GM21619 (cell line): ENCODE measurements around the gene DHX29.
"Not testable (repeated sequence)": the region's sequence is repeated elsewhere in the genome, so short reads cannot be mapped to it uniquely, and the experiment has no call there.

Experiments used
- ATAC-seq: cut with Tn5 transposase; IDR thresholded peaks from one replicate; pipeline ENCODE4 v1.9.1; 2021; ENCODE audit not compliant: unreplicated experiment

DHX29 gene

DNA sequence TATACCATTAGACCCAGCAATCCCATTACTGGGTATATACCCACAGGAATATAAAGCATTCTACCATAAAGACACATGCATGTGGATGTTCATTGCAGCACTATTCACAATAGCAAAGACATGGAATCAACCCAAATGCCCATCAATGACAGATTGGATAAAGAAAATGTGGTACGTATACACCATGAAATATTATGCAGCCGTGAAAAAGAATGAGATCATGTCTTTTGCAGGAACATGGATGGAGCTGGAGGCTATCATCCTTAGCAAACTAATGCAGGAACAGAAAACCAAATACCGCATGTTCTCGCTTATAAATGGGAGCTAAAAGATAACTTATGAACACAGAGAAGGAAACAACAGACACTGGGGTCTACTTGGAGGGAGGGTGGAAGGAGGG is 10.7 kb upstream of the DHX29 start:
- not testable (repeated sequence) for ATAC-seq

DNA sequence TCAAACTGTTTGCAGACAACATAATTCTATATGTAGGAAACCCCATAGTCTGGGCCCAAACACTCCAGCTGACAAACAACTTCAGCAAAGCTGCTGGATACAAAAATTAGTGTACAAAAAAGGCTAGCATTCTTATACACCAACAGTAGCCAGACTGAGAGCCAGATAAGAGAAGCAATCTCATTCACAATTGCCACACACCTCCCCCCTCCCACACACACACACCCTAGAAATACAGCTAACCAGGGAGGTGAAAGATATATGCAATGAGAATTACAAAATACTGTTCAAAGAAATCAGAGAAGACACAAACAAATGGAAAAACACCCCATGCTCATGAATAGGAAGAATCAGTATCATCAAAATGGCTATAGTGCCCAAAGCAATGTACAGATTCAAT is 9.3 kb upstream of the DHX29 start:
- no peak for ATAC-seq

DNA sequence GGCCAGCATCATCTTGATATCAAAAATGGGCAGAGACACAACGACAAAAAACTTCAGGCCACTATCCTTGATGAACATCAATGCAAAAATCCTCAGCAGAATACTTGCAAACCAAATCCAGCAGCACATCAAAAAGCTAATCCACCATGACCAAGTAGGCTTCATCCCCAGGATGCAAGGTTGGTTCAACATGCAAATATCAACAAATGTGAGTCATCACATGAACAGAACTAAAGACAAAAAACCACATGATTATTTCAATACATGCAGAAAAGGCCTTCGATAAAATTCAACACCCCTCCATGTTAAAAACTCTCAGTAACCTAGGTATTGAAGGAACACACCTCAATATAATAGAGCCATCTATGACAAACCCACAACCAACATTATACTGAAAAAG is 8.8 kb upstream of the DHX29 start:
- ATAC-seq = no peak

DNA sequence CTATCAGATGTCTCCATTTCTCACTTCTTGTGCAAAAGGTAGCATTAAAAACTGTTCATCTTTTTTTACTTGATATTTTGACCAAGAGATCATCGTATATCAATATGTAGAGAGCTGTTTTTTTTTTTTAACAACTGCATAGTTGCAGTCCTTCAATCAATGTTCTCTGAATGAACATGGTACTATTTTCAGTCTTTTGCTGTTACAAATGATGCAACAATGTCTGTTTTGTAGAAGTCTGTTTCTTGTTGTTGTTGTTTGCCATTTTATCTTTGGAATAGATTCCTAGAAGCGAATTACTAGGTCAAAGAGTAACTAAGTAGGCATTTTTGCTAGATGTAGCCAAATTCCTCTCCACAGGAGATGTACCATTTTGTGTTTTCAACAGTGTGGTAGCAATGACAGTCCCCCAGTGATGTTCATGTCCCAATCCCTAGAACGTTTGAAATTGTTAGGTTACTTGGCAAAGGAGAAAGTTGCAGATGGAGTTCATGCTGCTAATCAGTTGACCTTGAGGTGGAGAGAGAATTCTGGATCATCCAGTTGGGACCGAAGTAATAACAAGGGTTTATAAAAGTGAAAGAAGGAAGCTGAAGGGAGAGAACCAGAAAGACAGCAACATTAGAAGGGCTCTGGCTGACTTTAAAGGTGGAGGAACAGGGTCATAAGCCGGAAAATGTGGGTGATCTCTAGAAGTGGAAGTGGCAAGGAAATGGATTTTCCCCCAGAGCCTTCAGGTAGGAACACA is 6.5 kb upstream of the DHX29 start:
- no peak for ATAC-seq

DNA sequence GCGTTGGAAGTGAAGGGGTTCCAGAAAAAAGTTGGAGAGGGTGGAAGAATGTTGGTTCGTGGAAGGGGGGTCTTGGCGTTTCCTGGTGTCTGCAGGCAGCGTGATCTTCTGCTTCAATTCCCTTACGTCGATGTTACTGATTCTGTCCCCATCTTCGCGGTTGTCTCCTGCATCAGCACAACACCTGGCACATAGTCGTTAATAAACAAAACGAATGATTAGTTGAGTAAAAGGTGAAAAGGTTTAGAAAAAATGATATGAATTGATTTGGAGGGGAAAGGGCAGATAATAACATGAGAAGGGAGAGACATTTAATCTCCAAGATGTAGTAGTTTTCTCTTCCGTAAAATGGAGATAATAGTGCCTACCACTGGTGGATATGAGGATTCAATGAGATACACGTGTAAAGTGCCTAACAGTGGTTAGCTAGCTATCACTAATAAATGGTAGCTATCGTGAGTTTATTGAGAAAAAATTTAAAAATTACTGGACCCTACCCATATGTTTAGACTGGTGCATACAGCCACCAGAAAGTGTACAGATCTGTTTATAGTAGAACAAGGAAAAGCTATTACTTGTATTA is 851 bp upstream of the DHX29 start:
- no peak for ATAC-seq

DNA sequence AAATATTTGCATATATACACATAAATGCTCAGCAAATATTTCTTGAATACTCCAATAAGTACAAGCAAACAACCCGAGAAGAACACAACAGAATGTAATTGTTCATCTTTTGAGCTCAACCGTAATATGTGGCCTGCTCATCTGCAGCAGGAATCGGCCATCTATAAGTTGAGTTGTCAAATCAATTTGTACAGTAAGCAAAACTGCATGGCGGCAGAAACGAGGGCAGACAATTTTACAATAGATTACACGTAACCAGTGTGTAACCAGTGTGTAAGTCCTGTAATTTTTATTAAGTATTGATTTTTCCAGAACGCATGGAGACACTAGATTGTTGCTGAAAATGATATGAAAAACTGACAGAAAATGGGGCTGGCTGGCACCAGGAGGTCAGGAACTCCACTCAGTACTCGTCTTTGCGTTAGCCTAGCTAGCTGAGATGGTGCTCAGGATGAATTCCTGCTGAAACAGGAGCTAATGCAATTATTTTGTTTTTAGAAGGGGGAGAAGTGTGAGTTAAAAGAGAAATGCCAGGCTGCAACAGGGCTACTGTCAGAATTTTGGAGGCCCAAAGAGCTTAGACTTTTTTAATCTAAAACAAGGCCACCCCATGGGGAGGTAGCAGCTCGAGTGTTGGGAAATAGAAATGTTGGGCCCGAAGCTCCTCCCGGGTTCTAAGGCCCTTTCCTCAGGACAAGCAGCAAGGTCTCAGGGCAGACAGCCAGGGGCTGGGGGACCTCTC is 682 bp downstream of the DHX29 start:
- no peak for ATAC-seq

DNA sequence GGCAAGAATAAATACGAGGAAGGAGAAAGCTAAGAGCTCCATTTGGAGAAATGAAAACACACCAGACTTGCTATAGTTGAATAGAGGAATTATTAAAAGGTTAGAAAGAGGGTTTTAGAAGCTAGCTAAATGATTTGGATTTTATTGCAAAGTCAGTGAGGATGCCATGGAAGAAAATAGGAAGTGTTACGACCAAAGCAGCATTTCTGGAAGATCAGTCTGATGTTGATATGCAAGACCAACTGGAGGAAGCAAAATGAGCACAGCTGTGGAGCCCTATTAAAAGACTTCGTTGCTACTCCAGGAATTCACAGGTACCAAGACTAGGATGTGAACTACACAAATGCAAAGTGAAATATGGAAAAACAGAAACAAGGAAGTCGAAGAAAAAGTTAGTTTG is 2.1 kb downstream of the DHX29 start:
- ATAC-seq = no peak

DNA sequence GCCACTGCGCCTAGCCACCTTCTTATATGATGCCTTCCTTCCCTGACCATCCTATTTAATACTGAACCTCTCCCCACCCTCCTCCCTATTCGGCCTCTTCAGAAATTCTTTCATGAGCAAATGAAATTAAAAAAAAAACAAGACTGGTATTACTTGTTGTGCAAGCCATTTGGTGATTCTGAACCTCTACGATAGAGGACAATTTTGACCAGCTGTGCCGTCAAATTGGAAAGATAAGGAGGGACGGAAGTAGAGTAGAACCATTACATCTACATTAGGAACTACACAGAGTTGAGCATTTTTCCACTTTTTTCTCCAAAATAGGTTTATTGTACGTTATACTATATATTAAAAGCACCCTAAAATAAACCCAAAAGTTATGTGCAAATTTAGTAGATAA is 2.9 kb downstream of the DHX29 start:
- ATAC-seq = no peak

DNA sequence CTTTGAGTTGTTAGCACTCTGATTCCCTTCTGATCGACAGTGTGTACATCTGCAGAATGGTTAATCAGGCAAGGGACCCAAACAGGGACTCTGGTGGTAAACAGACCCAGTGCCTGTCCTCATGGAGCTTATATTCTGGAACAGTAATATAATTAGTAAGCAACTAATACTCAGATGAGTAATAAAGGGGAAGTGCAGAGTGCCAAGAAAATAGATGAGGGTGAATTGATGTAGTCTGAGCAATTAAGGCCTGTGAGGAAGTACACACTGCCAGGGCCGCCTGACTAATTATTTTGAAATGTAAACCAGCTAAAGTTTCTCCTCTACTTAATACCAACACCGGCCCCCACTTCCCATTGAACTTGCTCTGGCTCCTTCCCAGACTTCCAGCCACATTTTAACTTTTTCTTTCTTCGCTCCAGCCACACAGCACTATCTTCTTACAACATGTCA is 4.2 kb downstream of the DHX29 start:
- ATAC-seq = no peak

DNA sequence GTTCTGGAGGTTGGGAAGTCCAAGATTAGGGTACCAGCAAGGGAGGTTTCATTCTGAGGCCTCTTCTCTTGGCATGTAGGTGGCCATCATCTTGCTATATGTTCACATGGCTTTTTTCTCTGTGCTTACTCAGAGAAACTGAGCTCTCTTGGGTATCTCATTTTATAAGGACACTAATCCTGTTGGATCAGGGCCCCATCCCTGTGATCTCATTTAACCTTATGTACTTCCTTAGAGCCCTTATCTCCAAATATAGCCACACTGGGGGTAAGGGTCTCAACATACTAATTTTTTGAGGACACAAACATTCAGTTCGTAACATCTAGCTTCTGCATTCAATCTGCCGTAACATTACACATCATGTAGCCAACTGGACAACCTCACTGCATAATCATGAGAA is 6.6 kb downstream of the DHX29 start:
- no peak for ATAC-seq

DNA sequence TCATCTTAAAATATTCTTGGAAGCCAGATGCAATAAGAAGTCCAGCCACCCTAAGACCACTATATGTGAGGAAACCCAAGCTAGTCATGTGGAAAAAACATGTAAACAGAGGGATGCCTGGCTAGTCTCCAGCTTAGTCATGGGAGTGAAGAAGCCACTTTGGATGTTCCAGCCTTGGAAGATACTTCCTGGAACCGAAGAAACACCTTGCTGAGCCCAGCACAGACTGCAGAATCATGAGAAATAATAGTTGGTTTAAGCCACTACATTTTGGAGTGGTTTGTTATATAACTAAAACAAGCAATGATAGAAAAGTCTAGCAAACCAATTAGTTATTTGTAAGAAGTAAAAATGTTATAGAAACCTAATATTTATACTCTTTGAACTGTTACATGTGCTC is 12.6 kb downstream of the DHX29 start:
- ATAC-seq = no peak

DNA sequence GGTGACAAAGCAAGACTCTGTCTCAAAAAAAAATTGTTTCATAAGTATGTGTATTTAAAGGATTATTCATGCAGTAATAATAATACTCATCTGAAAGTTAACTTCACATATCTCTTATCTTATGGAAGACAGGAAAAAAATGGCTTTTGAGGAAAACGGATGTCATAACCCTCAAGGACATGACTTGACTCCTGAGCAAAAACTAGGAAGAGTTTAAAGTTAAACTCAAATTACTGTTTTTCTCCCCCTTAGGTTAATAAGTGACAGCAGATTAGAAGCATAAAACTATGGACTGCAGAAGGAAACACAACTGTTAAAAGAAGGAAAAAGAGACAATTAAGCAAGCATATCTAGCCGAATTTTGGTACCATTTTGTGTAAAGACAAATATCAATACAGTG is 16.5 kb downstream of the DHX29 start:
- no peak for ATAC-seq

DNA sequence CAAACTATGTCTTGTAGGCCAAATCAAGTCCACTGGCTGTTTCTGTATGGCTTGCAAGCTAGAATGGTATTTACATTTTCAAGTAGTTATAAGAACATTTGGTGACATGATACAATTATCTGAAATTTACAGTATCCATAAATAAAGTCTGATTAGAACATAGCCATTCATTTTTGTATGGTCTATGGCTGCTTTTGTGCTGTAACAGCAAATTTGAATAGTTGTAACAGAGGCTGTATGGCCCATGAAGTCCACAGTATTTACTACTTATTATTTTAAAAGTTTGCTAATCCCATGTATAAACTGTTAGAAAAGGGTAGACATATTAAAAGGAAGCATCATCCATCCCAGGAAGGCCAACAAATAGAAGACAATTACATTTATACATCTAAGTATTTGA is 17.7 kb downstream of the DHX29 start:
- ATAC-seq = no peak

DNA sequence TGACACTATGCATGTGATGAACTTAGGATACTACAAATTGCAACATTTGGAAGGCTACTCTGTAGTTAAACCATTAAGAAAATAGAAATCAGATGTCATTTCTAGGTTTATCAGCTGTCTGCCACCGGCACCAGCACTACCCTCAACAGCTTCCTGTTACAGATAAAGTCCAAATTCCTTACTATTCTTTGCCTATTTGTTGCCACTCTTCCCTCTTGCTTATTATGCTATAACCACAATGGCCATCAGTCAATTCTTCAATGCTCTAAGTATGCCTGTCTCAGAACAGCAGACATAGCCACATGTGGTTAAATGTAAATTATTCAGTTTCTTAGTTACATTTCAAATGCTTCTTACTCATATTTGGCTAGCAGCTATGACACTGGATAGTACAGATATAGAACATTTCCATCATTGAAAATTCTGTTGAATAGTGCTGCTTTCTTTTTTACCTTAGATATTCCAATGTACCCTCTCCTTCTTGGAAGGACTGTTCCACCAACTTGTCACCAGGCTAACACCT is 21.0 kb downstream of the DHX29 start:
- no peak for ATAC-seq

DNA sequence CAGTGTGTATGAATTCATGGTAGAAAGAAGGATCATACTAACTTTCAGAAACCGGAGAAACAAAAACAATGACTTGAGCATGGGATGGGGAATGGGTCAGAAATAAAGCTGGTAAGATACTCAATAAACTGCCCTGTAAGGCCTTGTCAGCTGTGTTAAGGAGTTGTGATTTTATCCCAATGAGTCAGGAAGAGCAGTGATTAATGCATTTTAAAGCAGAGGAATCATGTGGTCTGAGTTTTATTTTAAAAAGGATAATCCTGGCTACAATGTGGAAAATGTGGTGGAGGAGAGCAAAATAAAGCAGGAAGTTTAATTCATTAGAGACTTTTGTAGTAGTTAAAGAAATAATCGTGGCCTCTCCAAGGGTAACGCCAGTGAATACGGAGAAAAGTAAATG is 28.7 kb downstream of the DHX29 start:
- ATAC-seq = no peak

DNA sequence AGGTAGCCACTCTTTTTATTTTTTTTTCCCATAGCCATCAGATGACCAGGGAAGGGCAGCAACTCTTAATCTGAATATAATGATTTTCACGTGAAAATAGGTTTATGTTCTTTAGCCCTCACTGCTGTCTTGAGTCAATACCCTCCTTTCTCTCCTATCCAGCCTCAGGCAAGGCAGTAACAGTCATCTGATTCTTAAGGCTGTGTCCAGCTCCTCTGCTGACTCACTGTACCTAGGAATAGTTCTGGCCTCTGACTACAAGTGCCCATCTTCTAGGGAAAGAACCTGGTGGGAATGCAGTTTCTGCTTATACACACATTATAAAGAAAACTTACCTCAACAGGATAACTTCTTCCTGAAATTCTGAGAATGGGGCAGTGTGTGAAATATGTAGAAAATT is 30.7 kb downstream of the DHX29 start:
- ATAC-seq = no peak

DNA sequence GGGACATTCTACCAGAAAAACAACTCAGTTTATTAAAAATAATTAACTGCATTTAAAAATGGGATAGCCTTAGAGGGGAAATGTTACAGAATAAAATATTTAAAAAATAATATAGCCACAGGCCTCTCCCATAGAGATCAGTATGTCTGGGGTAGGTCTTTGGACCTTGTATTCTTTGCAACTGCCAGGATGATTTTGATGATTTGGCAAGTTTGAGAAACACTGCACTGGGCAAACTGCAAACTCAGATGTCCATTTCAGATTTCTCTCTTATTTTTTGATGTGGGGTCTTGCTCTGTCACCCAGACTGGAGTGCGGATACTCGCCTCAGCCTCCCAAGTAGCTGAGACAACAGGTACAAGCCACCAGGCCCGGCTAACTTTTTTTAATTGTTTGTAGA is 49.2 kb downstream of the DHX29 start:
- no peak for ATAC-seq

DNA sequence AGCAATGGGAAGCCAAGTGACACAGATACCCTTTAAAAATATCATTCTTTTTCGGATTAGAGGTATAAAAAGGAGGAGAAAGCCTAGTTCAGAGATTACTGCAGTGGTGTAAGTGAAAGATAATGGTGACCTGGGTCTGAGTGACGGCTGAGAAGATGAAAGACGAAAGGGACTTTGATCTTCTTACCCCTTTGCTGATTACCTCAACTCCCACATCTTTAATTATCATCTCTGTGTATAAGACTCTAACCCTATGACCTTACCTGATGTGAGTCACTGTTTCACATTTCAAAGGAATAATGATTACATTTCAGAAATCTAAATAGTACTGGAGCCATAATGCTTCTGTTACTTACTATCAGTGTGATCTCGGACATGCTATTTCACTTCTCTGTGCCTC is 52.7 kb downstream of the DHX29 start:
- no peak for ATAC-seq

DNA sequence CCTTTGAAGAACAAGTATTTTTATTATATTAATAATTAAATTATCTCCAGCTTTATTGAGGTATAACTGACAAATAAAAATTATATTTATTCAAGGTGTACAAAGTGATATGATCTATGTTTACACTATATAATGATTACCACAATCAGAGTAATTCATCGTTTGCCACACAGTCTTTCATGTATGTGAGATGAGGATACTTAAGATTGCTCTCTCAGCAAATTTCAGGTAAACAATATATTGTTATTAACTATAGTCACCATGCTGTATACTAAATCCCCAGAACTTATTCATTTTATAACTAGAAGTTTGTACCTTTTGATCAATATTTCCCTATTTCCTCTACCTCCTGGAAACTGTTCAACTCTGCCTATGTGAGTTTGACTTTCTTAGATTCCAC is 57.4 kb downstream of the DHX29 start:
- no peak for ATAC-seq

DNA sequence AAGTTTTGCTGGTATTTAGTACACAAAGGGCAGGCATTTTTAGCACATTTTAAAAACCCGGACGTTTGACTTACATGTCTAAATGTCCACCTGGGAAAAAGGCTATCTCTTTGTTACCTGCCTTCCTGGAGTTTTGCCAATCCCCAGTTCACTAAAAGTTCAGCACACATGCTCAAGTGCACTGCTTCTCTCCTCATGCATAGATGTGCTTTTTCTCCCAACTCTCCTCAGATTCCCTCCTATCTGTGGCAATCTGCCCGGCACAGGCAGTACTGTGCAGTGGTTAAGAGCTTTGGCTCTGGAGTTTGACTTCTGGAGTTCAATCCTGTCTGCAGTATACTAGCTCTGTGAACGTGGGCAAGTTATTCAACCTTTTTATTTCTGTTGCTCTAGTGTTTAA is 65.7 kb downstream of the DHX29 start:
- ATAC-seq = no peak

DNA sequence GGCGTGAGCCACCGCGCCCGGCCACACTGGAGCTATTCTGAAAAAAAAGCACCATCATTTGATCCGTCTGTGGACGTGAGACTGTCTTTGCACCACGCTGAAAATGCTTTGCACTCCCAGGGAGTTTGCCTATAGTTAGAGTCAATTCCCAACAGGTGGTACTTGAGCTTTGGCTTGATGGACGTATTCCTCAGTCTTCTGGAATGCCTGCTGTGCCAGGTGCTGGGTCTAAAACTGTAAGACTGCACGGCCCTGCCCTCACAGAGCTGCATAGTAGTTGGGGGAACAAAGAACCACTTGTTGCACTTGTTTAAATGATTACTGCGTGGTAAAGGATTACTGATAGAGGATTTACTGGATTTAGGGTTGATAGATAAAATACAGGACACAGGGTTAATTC is 70.7 kb downstream of the DHX29 start:
- no peak for ATAC-seq

DNA sequence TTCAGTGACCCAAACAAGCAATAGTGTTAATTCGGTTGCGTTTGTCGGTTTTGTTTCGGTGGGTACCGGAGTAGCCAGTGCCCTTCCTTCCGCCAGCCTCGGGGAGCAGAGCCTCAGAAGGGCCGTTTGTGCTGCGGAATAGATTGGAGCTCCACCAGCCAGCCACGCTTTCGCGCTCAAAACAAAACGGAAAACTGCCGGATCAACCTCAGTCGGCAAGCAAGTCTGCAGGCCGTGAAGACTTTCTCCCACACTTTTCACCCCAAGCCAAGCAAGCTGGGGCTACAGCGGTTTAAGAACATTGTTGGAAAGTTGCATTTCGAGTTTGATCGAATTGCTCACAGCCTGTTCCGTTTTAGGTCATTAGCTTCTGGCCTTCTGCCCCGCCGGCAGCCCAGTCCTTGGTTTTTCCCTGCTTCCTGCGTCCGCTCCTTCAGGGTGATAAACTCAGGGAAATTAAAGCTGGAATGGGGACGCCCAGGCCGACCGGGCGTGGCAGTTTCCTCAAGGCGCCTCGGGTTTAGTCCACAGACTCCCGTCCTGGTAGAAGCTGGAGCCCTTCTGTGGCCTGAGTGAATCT is 73.3 kb downstream of the DHX29 start:
- no peak for ATAC-seq
